ENCODE results near the gene PYGL.

DNA sequence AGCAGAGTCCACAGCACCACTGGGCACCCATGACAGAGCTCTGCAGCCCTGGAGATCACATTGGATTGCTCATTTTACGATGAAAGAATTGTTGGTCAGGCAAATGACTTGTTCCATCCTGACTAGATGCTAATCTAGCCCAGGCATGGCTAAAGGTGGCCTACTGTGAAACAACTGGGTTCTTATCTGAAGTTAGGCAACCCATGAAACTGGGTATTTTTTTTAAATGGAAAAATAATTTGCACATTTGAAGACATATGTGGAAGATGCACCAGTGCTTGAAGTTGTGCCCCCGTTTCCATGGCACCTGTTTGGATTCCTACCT is 8.3 kb downstream of the PYGL start:
- TF ChIP-seq, protein P1, sequence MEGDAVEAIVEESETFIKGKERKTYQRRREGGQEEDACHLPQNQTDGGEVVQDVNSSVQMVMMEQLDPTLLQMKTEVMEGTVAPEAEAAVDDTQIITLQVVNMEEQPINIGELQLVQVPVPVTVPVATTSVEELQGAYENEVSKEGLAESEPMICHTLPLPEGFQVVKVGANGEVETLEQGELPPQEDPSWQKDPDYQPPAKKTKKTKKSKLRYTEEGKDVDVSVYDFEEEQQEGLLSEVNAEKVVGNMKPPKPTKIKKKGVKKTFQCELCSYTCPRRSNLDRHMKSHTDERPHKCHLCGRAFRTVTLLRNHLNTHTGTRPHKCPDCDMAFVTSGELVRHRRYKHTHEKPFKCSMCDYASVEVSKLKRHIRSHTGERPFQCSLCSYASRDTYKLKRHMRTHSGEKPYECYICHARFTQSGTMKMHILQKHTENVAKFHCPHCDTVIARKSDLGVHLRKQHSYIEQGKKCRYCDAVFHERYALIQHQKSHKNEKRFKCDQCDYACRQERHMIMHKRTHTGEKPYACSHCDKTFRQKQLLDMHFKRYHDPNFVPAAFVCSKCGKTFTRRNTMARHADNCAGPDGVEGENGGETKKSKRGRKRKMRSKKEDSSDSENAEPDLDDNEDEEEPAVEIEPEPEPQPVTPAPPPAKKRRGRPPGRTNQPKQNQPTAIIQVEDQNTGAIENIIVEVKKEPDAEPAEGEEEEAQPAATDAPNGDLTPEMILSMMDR (conservative IDR thresholded peaks at IDR 0.05; ENCODE audit: low read depth in 2 of 2), result no peak
- no peak for TF ChIP-seq POLR2AphosphoS5 (IDR thresholded peaks at IDR 0.05; ENCODE audit: low read depth)
- TF ChIP-seq, protein P2, sequence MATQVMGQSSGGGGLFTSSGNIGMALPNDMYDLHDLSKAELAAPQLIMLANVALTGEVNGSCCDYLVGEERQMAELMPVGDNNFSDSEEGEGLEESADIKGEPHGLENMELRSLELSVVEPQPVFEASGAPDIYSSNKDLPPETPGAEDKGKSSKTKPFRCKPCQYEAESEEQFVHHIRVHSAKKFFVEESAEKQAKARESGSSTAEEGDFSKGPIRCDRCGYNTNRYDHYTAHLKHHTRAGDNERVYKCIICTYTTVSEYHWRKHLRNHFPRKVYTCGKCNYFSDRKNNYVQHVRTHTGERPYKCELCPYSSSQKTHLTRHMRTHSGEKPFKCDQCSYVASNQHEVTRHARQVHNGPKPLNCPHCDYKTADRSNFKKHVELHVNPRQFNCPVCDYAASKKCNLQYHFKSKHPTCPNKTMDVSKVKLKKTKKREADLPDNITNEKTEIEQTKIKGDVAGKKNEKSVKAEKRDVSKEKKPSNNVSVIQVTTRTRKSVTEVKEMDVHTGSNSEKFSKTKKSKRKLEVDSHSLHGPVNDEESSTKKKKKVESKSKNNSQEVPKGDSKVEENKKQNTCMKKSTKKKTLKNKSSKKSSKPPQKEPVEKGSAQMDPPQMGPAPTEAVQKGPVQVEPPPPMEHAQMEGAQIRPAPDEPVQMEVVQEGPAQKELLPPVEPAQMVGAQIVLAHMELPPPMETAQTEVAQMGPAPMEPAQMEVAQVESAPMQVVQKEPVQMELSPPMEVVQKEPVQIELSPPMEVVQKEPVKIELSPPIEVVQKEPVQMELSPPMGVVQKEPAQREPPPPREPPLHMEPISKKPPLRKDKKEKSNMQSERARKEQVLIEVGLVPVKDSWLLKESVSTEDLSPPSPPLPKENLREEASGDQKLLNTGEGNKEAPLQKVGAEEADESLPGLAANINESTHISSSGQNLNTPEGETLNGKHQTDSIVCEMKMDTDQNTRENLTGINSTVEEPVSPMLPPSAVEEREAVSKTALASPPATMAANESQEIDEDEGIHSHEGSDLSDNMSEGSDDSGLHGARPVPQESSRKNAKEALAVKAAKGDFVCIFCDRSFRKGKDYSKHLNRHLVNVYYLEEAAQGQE (IDR thresholded peaks at IDR 0.05; ENCODE audit: unreplicated experiment), result no peak

Data from GM23338 (cell line).